ENCODE measurements around the gene SKA2. TPM values are rescaled to one million over a fixed set of nuclear protein-coding genes. Genes with fewer than 3 reads are reported as not detected.
A peak's percentile ranks its signal among the peaks of the same experiment; 100 is the strongest.

SKA2 gene
- total RNA-seq, 1 experiment from 2014 or later: 91.9 TPM

GRCh38 chr17:59093702-59094231, 61.2 kb downstream of the SKA2 start:
- WGBS (ENCODE audit: extremely low coverage, insufficient read length, low lambda C conversion rate): no CpG with 5 or more reads among the region's 8 CpGs
- Histone ChIP-seq H3K14ac (ENCODE audit: insufficient read depth, low read length) (no peak overlapping the region), H3K23me2 (ENCODE audit: insufficient read length, low read depth, low read length, poor library complexity, severe bottlenecking) (no peaks in the 10 kb centered on the region), H3T11ph (ENCODE audit: low read length) (no peak overlapping the region), H2BK15ac (ENCODE audit: low read depth, low read length) (no peak overlapping the region), H3K4me2 (ENCODE audit: insufficient read depth, insufficient read length, low read length) (no peak overlapping the region), H3K9me3 (ENCODE audit: control insufficient read depth, low read depth, low read length) (no peaks in the 10 kb centered on the region), H3K27ac (ENCODE audit: insufficient read length, low read depth, low read length) (no peak overlapping the region), H3K27me3 (ENCODE audit: insufficient read depth, low read length) (no peaks in the 10 kb centered on the region), H3K18ac (ENCODE audit: insufficient read length, low read depth, low read length) (no peak overlapping the region), H2BK20ac (ENCODE audit: low read depth, low read length, poor library complexity, severe bottlenecking) (no peak overlapping the region), H3K4ac (ENCODE audit: low read depth, low read length) (no peak overlapping the region), H3K9ac (ENCODE audit: extremely low read depth, insufficient read length, low read length) (no peak overlapping the region), H3K4me1 (ENCODE audit: insufficient read depth, low read length) (no peaks in the 10 kb centered on the region), H2AFZ (ENCODE audit: low read length) (no peak overlapping the region), H2BK5ac (ENCODE audit: insufficient read length, low read length) (no peak overlapping the region), H3K23ac (ENCODE audit: insufficient read length, low read depth, low read length) (no peak overlapping the region), H3K79me2 (ENCODE audit: insufficient read depth, low read length) (no peaks in the 10 kb centered on the region; the same call in 1 of the 2 replicates), H2BK12ac (ENCODE audit: insufficient read length, low read depth, low read length) (no peak overlapping the region), H4K8ac (replicated peaks; ENCODE audit: insufficient read length, low read depth, low read length) (no peak overlapping the region), H3K79me1 (ENCODE audit: insufficient read depth, low read depth, low read length, poor library complexity, severe bottlenecking) (peaks cover 3% of the 10 kb centered on the region), H2AK5ac (ENCODE audit: insufficient read length, low read length) (no peak overlapping the region), H4K91ac (ENCODE audit: insufficient read length, low read depth, low read length) (no peak overlapping the region), H3K56ac (ENCODE audit: insufficient read length, low read depth, low read length) (no peak overlapping the region), H4K5ac (ENCODE audit: insufficient read length, low read depth, low read length) (no peak overlapping the region), H2BK120ac (ENCODE audit: low read depth, low read length, poor library complexity, severe bottlenecking) (no peak overlapping the region), H4K20me1 (ENCODE audit: control insufficient read depth, insufficient read depth, insufficient read length) (no peaks in the 10 kb centered on the region)
- Mint-ChIP-seq H3K27me3 (ENCODE audit: low read depth) (no peaks in the 10 kb centered on the region), H3K4me1 (no peaks in the 10 kb centered on the region), H3K27ac (peak overlapping the region in 1 of 3 experiments; percentile 8; a peak in 1 of 7 replicates), H3K36me3 (ENCODE audit: insufficient read depth in 1 of 3, low read depth in 3 of 3) (peaks cover 11 to 20% (median 16%) of the 10 kb centered on the region in 3 experiments; a peak in 6 of 7 replicates), H3K9me3 (no peaks in the 10 kb centered on the region), H3K4me3 (no peak overlapping the region)
- no peak for TF ChIP-seq CTCF (conservative IDR thresholded peaks at IDR 0.05)
- no peak for DNase-seq

Measured in H9 (cell line).